GM19023 (cell line): Measurements from ENCODE around the gene DDX39B.
"Not testable (repeated sequence)": the region's sequence is repeated elsewhere in the genome, so short reads cannot be mapped to it uniquely, and the experiment has no call there.

Source experiments
- ATAC-seq: cut with Tn5 transposase; IDR thresholded peaks from one replicate; pipeline ENCODE4 v1.9.1; 2021; ENCODE audit warnings: mild to moderate bottlenecking, moderate library complexity; ENCODE audit not compliant: unreplicated experiment

The DDX39B gene

DNA sequence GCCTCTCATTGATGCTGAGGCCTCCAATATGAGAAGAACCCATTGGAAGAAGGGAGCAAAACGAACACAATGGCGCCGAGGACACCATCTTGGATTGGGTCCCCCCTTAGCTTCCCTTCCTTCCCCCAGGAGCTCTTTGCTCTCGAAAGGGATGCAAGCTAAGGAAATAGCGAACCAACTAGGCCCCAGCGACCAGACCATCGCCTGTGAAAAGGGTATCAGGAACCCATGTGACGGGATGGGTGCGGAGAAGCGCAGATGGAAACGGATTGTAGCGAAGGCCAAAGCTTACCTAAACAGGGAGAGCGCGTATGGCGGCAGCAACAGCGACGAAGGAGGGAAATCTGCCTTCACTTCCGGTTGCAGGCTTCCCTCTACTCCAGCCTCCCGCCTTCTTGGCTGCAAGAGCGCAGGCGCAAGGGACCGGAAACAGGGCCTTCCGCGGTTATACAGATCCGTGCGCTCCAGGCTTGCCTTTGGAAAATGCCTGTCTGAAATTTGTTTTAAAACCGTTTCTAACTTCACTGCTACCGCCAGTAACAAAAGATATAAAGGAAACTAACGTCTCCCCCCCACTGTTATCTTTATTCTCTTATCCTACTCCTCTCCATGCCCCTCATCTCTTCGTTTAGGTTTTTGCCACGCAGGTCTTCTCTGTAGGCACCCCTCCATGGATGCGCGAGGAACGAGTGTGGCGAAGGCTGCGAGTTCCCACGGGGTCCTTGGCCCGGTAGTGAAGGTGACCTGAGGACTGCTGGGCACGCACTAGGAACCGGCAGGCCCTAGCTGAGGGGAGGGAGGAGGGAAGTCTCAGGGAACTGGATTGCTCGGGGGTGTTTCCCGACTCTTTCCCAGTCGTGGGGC is at the start of gene DDX39B:
Gene DDX39B (minus strand): TSS at position 346 of the 864 bp plus-strand sequence. CDS start 1,471 bp downstream, outside the sequence.
- ATAC-seq: peak; percentile 71

DNA sequence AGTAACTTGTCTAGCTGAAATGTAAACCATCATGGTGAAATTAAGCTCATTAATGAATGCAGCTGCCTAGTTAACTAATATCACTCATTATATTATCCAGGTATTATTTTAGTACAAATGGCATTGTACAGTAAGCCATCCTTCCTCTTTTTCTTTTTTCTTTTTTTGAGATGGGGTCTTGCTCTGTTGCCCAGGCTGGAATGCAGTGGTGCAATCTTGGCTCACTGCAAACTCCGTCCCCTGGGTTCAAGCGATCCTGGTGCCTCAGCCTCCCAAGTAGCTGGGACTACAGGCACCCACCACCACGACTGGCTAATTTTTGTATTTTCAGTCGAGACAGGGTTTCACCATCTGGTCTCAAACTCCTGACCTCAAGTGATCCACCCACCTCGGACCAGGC is 48.9 kb upstream of the DDX39B start:
- ATAC-seq: not testable (repeated sequence)

DNA sequence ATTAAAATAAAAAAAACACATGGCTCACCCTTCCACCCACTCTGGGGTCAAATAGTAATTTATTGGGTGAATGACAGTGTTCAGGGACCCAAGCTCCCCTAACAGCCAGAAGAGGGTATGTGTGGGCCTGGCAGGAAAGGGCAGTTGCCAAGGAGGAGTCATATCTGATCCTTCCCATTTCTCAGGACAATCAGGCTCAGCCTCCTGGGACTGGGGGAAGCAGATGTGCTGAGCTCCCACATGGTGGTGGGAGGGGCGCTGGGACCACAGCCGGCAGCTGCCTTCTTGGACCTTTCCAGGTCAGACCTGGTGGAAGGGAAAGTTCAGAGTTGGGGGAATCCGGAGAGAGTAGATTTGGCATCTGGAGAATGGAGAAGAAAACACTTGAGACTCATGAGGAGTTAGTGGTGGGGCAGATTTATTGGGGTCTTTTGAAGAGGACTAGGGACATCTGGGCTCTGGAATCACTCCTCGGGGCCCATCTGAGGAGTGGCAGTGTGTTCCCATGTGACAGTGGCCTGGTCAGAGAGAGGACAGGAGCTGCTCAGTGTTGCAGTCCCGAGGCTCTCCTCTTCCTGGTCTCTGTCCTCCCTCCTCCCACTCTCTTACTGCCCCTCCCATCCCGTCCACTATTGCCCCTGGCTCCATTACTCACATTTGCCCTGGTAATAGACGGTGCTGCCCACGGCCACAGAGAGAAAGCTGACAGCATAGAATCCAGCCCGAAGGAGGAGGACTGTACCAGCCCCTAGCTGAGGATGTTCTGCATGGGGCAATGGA is 47.3 kb upstream of the DDX39B start:
- ATAC-seq: no peak

DNA sequence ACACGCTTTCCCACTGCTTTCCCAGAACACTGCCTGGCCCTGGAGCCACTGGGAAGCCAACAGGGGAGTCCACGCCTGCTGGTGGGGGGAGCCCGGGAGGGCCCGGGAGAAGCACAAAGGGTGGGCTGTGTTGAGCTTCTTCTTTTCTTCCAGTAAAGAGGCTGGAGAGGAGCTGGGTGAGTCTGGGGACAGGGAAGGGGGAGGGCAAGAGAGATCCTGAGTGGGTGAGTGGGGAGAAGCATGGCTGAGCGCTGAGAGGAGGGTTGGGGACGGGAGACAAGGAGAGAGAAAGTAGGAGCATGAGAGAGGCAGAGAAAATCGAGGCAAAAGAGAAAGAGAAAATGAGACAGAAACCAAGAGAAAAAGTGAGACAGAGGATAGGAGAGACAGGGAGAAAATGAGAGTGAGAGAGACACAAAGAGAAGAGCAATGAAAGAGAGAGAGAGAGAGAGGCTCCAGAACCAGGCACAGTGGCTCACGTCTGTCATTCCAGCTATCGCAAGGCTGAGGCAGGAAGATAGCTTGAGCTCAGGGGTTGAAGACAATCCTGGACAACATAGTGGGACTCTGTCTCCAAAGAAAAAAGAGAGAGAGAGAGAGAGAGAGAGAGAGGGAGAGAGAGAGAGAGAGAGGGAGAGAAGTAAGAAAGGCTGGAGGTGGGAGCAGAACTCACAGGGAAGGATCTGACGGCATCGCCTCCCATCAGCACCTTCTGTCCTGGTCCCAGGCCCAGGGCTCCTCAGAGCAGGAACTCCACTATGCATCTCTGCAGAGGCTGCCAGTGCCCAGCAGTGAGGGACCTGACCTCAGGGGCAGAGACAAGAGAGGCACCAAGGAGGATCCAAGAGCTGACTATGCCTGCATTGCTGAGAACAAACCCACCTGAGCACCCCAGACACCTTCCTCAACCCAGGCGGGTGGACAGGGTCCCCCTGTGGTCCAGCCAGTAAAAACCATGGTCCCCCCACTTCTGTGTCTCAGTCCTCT is 46.3 kb upstream of the DDX39B start:
- ATAC-seq: no peak

DNA sequence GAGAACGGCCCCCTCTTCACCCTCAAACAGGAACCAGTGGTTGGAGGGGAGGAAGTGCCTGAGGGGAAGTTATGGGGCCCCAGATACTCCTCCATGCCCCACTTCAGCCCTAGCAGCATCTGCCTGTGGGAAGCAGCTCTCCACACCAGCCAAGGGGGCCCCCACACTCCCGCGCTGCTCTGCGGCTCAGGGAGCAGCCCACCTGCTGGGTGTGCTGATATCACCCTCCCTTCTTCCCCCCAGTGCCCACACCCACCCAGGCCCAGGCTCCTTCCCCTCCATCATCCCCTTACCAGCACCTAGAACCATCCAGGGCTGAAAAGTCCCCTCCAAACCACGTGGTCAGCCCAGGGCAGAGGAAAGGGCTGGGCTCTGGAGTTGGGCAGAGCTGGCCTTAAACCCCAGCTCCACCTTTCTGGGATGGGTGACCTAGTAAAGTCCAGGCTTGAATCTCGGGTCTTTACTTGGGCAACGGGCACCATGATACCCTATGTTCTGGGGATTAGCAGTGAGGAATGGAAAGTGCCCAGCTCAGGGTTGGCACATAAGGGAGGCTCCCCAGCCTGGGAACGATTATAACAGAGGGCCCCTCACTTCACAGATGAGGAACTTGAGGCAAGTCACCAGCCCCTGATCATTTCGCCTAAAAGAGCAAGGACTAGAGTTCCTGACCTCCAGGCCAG is 44.9 kb upstream of the DDX39B start:
- no peak for ATAC-seq

DNA sequence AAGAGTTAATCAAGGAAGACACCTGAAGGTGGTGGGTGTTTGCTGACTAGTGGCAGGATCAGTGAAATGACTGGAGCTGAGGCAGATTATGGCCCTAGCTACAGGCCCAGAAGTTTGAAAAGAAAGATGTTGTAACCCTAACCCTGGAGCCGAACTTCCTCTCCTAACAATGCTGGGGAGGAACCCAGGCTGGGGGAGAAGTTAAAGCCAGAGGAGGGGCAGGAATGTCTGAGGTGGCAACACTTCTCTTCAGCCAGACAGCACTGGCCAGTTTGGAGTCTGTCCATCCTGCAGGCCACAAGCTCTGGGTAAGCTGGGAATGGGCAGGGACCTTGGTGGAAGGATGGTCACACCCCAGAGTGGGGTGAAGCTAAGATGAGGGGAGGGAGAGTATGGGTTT is 44.2 kb upstream of the DDX39B start, which contains the start of gene LST1:
Gene LST1 (plus strand): TSS at position 270 of the 400 bp plus-strand sequence. CDS start 1,023 bp downstream, outside the sequence.
- no peak for ATAC-seq

DNA sequence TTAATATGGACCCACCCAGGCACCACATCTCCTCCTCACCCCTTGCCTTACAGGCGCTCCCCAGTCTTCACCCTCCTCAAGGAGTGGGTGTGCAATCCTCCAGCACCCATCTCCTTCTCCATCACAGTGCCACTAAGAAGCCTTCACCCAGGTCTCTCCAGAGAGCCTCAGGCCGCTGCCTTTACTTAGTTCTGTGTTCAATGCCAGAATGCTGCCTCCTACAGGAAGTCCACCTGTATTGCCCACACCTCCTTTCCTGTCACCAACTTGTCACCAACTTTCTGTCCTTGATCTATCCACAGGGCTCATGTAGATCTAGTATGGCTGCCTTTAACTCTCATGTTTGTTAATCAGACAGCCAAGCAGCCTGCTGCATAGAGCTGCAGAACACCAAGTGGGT is 43.7 kb upstream of the DDX39B start:
- ATAC-seq: no peak

DNA sequence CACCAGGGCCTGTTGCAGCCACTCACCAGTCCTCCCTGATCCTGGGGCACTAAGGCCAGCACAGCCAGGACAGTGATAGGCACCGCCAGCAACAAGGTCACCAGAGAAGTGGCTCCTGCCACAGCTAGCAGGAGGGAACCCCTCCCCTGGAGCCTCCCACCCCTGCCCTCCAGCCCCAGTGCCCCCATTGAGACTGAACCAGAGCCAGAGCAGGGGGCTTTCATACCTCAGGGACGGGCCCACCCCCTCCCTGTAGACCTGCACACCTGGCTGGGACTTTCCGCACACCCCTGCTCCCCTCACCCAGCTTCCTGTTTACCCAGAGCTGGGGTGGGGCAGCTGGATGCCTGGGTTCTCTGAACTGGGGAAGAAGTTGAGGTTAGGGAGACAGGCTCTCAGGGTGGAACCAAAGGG is 40.4 kb upstream of the DDX39B start, which contains the start of gene LTB:
Gene LTB (minus strand): TSS at position 195 of the 414 bp plus-strand sequence. CDS start 7 bp downstream, at position 188.
- ATAC-seq: no peak

DNA sequence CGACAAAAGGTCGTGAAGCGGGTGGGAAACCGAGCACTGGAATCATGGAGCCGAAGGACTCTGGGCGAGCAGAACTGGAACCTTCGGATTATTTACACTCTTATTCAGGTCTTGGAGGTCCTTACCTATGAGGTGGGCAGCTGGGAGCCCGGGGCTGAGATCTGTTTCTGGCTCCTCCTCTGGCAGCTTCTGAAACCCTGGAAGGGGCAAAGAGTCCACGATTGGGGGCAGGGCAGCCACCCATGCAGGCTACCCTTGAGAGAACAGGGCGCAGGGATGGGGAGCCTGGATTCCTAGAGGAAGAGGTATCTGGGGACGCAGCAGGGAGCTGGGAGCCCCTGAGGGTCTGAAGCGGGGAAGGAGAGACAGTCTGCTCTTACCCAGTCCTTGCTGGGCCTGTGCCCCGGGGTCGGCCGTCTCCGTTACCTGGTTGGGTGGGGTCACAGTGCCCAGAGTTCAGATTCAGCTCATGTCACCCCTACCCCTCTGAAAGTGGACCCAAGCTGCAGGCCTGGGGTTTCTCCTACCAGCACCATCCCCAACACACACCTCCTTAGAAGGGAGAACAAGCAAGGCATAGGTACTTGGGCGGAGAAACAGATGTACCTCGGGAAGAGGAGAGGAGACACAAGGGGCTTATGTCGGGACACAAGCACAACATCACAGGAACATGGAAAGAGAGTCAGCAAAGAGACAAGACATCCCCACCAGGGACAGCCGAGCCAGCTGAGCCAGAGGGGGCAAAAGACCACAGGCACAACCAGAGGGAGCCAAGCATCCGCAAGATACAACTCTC is 39.8 kb upstream of the DDX39B start:
- ATAC-seq: no peak

DNA sequence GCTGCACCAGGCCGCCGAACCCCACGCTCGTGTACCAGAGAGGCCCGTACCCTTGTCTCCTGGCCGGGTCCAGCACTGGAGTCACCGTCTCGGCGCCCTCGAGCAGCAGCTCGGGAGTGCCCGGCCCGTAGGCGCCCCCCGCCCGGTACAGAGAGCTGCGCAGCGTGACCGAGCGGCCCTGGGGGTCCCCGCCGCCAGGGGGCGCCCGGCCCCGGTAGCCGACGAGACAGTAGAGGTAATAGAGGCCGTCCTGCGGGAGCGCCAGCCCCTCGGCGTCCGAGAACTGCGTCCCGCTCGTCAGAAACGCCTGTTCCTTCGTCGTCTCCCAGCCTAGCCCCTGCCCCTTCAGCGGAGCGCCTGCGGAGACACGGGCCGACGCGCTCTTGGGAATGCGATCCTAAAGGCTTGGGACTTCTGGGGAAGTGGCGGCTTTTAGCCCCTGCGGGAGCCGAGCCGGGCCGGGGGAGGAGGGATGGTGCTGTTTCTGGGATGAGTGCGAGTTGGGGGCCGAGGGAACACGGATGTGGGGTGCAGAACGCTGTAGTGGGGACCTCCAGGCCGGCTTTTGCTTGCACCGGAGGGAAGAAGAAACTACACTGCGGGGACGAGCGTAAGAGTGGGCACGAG is 39.1 kb upstream of the DDX39B start:
- peak; percentile 64 for ATAC-seq

DNA sequence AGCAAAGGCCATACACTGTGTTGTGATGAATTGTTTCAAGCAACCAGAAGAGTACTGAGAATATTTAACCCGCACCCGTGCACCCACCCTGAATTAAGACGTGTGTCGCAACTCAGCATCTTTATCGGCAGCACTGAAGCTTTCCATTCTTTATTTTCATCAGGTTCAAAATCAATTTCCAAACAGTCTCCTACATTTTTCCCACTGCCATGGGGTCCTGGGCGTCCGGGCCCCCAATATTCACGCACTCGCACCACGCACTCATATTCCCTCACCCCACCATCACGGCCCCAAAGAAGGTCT is 38.6 kb upstream of the DDX39B start:
- ATAC-seq: no peak

DNA sequence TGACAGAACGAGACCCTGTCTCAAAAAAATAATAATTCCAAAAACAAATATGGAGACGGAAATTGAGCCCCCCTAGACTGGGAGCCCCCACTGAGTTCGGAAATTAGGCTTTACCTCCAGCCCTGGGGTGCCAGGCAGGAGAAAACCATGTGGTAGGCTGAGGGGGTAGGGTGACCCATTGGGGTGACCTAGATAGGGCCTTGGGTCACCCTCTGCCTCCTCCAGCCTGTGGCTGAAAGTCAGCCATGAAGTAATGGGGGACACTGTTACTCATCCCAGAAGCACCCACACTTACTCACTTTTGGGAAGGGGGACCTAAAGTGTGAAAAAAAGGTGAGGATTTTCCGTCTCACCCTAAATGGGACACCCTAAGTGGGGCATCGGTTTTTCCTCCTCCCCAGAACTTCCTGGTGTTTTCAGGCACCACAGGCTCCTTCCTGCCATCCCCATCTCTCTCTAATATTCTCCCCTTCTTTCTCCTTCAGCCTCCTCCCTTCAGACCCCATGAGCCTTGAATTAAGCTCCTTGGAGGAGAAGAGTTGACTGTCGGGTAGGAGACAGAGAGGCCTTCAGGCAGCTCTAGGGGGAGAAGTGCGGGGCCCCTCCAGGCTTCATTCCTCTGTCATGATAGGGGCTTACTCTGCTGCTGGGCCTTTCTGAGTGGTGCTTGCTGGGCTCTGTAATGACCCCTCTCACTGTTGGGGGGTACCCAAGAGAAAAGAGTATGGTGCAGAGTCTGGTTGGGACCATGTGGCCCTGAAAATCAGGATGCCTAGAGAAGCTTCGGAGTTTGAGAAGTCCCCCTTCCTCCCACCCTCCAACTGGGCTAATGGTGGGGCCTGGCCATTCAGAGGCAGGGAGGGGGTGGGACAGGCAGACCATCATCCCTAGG is 38.0 kb upstream of the DDX39B start:
- ATAC-seq: no peak

DNA sequence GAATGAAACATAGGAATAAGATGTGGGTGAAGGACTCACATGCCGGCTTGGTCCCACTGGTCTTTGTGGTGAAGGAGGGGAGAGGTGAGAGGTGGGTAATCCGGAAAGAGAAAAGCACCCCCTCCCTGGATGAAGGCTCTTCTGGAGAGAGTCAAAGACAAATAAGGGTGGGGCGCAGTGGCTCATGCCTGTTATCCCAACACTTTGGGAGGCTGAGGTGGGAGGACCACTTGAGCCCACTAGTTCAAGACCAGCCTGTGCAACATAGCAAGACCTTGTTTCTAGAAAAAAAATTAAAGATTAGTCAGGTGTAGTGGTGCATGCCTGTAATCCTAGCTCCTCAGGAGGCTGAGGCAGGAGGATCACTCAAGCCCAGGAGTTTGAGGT is 37.3 kb upstream of the DDX39B start:
- no peak for ATAC-seq

DNA sequence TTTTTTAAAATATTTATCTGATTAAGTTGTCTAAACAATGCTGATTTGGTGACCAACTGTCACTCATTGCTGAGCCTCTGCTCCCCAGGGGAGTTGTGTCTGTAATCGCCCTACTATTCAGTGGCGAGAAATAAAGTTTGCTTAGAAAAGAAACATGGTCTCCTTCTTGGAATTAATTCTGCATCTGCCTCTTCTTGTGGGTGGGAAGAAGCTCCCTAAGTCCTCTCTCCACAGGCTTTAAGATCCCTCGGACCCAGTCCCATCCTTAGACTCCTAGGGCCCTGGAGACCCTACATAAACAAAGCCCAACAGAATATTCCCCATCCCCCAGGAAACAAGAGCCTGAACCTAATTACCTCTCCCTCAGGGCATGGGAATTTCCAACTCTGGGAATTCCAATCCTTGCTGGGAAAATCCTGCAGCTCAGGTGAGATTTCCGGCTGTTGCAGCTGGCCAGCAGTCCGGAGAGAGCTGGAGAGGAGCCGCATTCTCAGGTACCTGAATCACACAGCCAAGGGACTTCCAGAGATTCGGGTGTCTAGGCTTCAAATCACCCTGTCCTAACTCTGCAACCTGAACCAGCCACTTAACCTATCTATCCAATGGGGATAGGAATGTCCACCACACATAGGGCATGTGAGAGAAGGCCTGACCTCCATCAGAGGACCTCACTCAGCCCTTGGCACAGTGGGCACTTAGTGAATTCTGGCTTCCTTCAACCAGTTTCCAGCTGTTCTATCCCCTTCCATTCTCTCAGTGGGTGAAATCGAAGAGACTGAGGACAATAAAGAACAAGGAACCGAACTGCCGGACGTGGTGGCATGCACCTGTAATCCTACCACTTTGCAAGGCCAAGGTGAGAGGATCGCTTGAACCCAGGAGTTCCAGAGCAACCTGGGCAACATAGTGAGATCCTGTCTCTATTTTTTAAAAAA is 36.6 kb upstream of the DDX39B start:
- no peak for ATAC-seq

DNA sequence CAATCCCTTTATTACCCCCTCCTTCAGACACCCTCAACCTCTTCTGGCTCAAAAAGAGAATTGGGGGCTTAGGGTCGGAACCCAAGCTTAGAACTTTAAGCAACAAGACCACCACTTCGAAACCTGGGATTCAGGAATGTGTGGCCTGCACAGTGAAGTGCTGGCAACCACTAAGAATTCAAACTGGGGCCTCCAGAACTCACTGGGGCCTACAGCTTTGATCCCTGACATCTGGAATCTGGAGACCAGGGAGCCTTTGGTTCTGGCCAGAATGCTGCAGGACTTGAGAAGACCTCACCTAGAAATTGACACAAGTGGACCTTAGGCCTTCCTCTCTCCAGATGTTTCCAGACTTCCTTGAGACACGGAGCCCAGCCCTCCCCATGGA is 35.8 kb upstream of the DDX39B start:
- no peak for ATAC-seq

DNA sequence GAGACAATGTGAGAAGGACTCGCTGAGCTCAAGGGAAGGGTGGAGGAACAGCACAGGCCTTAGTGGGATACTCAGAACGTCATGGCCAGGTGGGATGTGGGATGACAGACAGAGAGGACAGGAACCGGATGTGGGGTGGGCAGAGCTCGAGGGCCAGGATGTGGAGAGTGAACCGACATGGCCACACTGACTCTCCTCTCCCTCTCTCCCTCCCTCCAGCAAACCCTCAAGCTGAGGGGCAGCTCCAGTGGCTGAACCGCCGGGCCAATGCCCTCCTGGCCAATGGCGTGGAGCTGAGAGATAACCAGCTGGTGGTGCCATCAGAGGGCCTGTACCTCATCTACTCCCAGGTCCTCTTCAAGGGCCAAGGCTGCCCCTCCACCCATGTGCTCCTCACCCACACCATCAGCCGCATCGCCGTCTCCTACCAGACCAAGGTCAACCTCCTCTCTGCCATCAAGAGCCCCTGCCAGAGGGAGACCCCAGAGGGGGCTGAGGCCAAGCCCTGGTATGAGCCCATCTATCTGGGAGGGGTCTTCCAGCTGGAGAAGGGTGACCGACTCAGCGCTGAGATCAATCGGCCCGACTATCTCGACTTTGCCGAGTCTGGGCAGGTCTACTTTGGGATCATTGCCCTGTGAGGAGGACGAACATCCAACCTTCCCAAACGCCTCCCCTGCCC is 35.2 kb upstream of the DDX39B start:
- no peak for ATAC-seq
